ENCODE measurements around the gene LRP1. TPM values are rescaled to one million over a fixed set of nuclear protein-coding genes. Genes with fewer than 3 reads are reported as not detected.

The LRP1 gene
- total RNA-seq, 2 experiments from 2014 or later = 1.1 to 4.4 TPM

DNA sequence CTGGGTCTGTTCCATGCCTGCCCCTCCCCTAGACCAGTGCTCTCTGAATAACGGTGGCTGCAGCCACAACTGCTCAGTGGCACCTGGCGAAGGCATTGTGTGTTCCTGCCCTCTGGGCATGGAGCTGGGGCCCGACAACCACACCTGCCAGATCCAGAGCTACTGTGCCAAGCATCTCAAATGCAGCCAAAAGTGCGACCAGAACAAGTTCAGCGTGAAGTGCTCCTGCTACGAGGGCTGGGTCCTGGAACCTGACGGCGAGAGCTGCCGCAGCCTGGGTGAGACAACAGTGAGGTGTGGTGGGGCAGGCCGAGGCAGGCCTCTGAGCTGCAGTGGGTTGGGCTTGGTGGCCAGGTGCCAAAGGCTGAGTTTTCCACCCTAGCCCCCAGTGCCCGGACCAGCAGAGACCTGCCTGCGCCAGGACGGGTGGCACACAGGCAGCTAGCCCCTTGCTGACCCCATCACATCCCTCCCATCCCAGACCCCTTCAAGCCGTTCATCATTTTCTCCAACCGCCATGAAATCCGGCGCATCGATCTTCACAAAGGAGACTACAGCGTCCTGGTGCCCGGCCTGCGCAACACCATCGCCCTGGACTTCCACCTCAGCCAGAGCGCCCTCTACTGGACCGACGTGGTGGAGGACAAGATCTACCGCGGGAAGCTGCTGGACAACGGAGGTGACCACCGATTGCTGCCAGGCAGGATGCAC lies 47.3 kb downstream of the LRP1 start:
- Histone ChIP-seq H3K4me1 (ENCODE audit: insufficient read depth, low read length, poor library complexity, severe bottlenecking) (peaks cover 9% of the 10 kb centered on the region), H2AFZ (ENCODE audit: low read length) (no peak overlapping the region), H3K4me2 (ENCODE audit: low read length) (no peak overlapping the region), H4K20me1 (ENCODE audit: insufficient read depth, low read length) (no peaks in the 10 kb centered on the region), H3K4me3 (ENCODE audit: low read depth, low read length, poor library complexity, severe bottlenecking) (no peak overlapping the region), H3K27ac (ENCODE audit: low read depth, low read length, poor library complexity, severe bottlenecking) (no peak overlapping the region), H3K9me2 (ENCODE audit: insufficient read depth, low read length) (no peaks in the 10 kb centered on the region), H3K9me3 (ENCODE audit: low read length) (no peaks in the 10 kb centered on the region), H3K79me2 (ENCODE audit: insufficient read depth, low read depth, low read length) (no peaks in the 10 kb centered on the region), H3K36me3 (ENCODE audit: insufficient read depth, low read length) (no peaks in the 10 kb centered on the region)
- BruUV-seq (replicated peaks) = no TSS peak
- no peak for TF ChIP-seq EZH2phosphoT487 (IDR thresholded peaks at IDR 0.05; ENCODE audit: borderline replicate concordance, low read depth, low read length)
- TF ChIP-seq, protein P1, sequence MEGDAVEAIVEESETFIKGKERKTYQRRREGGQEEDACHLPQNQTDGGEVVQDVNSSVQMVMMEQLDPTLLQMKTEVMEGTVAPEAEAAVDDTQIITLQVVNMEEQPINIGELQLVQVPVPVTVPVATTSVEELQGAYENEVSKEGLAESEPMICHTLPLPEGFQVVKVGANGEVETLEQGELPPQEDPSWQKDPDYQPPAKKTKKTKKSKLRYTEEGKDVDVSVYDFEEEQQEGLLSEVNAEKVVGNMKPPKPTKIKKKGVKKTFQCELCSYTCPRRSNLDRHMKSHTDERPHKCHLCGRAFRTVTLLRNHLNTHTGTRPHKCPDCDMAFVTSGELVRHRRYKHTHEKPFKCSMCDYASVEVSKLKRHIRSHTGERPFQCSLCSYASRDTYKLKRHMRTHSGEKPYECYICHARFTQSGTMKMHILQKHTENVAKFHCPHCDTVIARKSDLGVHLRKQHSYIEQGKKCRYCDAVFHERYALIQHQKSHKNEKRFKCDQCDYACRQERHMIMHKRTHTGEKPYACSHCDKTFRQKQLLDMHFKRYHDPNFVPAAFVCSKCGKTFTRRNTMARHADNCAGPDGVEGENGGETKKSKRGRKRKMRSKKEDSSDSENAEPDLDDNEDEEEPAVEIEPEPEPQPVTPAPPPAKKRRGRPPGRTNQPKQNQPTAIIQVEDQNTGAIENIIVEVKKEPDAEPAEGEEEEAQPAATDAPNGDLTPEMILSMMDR (conservative IDR thresholded peaks at IDR 0.05; ENCODE audit: low read length) = peak; percentile 75
- peak; percentile 21 for DNase-seq (ENCODE audit: low spot score)
- POLR2A ChIA-PET = interaction anchor here (0.6 to 0.7 kb wide), 2 partner anchors 12 to 1094 kb away, joined by 3 read pairs; no protein-coding TSS in a partner anchor
- intact Hi-C loops (cut with micrococcal nuclease; ENCODE audit: unreplicated experiment) = no loop called here
- CTCF ChIA-PET (ENCODE audit: unreplicated experiment) = no interaction called here

- Histone ChIP-seq H4K20me1 (ENCODE audit: insufficient read depth, low read length) (no peaks in the 10 kb centered on the region), H3K27ac (ENCODE audit: low read depth, low read length, poor library complexity, severe bottlenecking) (no peak overlapping the region), H3K79me2 (ENCODE audit: insufficient read depth, low read depth, low read length) (no peaks in the 10 kb centered on the region), H3K4me1 (ENCODE audit: insufficient read depth, low read length, poor library complexity, severe bottlenecking) (peaks cover 9% of the 10 kb centered on the region), H2AFZ (ENCODE audit: low read length) (no peak overlapping the region), H3K4me3 (ENCODE audit: low read depth, low read length, poor library complexity, severe bottlenecking) (no peak overlapping the region), H3K9me2 (ENCODE audit: insufficient read depth, low read length) (no peaks in the 10 kb centered on the region), H3K4me2 (ENCODE audit: low read length) (no peak overlapping the region), H3K36me3 (ENCODE audit: insufficient read depth, low read length) (no peaks in the 10 kb centered on the region), H3K9me3 (ENCODE audit: low read length) (no peaks in the 10 kb centered on the region)
- TF ChIP-seq EZH2phosphoT487 (IDR thresholded peaks at IDR 0.05; ENCODE audit: borderline replicate concordance, low read depth, low read length) = no peak
- TF ChIP-seq, protein P1 (conservative IDR thresholded peaks at IDR 0.05; ENCODE audit: low read length) = peak; percentile 52
- POLR2A ChIA-PET = interaction anchor here (0.6 kb wide), 1 partner anchor 133 kb away, joined by 3 read pairs; no protein-coding TSS in a partner anchor
- BruUV-seq (replicated peaks) = no TSS peak
- intact Hi-C loops (cut with micrococcal nuclease; ENCODE audit: unreplicated experiment) = no loop called here
- DNase-seq (ENCODE audit: low spot score) = no peak
- CTCF ChIA-PET (ENCODE audit: unreplicated experiment) = no interaction called here
Measured at GRCh38 chr12:57176139-57176477, 47.8 kb downstream of the LRP1 start.

GRCh38 chr12:57176846-57177245 lies 48.6 kb downstream of the LRP1 start:
- H3K9me2 ChIP-seq (ENCODE audit: insufficient read depth, low read length) = no peaks in the 10 kb centered on the region
- no peaks in the 10 kb centered on the region for H3K36me3 ChIP-seq (ENCODE audit: insufficient read depth, low read length)
- no peaks in the 10 kb centered on the region for H3K9me3 ChIP-seq (ENCODE audit: low read length)
- H2AFZ ChIP-seq (ENCODE audit: low read length) = no peak overlapping the region
- no peak for TF ChIP-seq EZH2phosphoT487 (IDR thresholded peaks at IDR 0.05; ENCODE audit: borderline replicate concordance, low read depth, low read length)
- TF ChIP-seq, protein P1 (conservative IDR thresholded peaks at IDR 0.05; ENCODE audit: low read length) = no peak
- no TSS peak for BruUV-seq (replicated peaks)
- H3K27ac ChIP-seq (ENCODE audit: low read depth, low read length, poor library complexity, severe bottlenecking) = no peak overlapping the region
- H3K79me2 ChIP-seq (ENCODE audit: insufficient read depth, low read depth, low read length) = no peaks in the 10 kb centered on the region
- no peaks in the 10 kb centered on the region for H4K20me1 ChIP-seq (ENCODE audit: insufficient read depth, low read length)
- intact Hi-C loops (cut with micrococcal nuclease; ENCODE audit: unreplicated experiment) = no loop called here
- H3K4me1 ChIP-seq (ENCODE audit: insufficient read depth, low read length, poor library complexity, severe bottlenecking) = peaks cover 9% of the 10 kb centered on the region
- no peak overlapping the region for H3K4me3 ChIP-seq (ENCODE audit: low read depth, low read length, poor library complexity, severe bottlenecking)
- ChIA-PET CTCF (ENCODE audit: unreplicated experiment) (no interaction called here), POLR2A (interaction anchor here (0.6 kb wide), 1 partner anchor 134 kb away, joined by 3 read pairs; no protein-coding TSS in a partner anchor)
- no peak overlapping the region for H3K4me2 ChIP-seq (ENCODE audit: low read length)
- no peak for DNase-seq (ENCODE audit: low spot score)
